HG02678 (cell line): ENCODE measurements around the gene ACOT11.
"Not testable (repeated sequence)": the region's sequence is repeated elsewhere in the genome, so short reads cannot be mapped to it uniquely, and the experiment has no call there.

Experiments
- ATAC-seq: cut with Tn5 transposase; IDR thresholded peaks from one replicate; pipeline ENCODE4 v1.9.1; 2021; ENCODE audit warnings: mild to moderate bottlenecking, moderate library complexity; ENCODE audit not compliant: unreplicated experiment

The ACOT11 gene

DNA sequence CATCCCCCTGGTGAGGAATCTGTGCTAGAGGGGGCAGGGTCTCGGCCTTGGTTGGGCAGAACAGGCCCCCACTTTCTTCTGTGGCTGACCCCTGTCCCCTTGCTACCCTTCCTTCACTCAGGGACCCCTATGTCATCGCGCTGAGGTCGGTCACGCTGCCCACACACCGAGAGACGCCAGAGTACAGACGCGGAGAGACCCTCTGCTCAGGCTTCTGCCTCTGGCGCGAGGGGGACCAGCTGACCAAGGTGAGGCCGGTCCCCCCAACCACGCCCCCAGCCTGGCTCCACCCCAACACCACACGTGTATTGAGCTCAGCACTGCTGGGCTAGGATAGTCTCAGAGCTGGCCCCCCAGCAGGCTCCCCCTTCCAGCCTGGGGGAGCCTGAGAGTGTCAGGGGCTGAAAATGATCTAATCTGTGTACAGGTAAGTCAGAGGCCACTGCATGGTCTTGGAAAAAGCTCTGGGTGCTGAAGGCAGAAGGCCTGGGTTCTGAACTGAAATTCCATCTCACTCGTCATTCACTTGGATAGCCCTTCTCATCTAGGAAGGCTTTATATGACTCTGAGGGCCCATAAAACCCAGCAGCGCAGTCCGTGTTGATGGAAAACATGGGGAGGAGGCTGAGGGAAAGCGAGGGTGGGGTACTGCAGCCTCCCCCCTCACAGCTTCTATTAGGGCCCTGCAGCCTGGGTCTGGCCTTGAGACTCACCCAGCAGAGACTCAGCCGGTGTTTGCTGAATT, 60.0 kb downstream of the ACOT11 start:
- ATAC-seq, result no peak

- no peak for ATAC-seq
Measured at GRCh38 chr1:54608566-54609230, 60.7 kb downstream of the ACOT11 start.

- ATAC-seq, result no peak
Measured at GRCh38 chr1:54609301-54609921, 61.4 kb downstream of the ACOT11 start.

DNA sequence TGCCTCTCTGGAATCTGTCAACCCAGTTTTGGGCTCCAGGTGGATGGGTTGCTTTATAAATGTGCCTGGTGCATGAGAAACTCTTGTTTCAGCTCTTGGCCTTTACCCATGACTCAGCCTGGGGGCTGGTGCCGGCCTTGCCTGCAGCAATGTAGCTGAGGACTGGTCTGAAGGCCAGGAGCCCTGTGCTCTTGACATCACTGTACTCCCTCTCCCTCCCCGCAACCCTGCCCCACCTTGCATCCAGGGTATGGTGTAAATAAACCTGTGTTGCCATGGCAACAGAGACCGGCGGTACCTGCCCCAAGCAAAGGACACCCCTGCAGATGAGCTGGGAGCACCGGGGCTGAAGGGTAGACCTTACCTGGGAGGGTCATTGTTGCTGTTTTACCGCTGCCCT, 62.0 kb downstream of the ACOT11 start:
- no peak for ATAC-seq

GRCh38 chr1:54610601-54611580, 62.9 kb downstream of the ACOT11 start:
- ATAC-seq, result no peak

DNA sequence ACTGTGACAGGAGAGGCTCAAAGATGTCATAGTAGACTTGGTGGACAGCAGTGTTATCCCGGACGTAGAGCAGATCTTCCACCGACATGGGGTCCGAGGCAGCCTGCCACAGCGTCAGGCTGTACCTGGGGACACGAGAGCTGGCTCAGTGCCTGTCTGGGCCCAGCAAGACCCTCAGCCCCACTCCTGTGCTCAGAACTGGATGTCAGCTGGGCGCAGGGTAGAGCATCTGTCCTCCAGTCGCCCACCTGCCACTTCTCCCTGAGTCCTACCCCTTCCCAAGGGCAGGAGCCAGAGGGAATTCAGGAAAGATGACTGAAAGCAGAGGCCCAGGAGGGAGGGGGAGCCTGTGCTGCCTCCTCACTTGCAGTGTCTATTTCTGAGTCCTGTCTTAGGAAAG, 63.6 kb downstream of the ACOT11 start:
- ATAC-seq, result no peak

GRCh38 chr1:54614024-54614423, 66.0 kb downstream of the ACOT11 start:
- no peak for ATAC-seq

DNA sequence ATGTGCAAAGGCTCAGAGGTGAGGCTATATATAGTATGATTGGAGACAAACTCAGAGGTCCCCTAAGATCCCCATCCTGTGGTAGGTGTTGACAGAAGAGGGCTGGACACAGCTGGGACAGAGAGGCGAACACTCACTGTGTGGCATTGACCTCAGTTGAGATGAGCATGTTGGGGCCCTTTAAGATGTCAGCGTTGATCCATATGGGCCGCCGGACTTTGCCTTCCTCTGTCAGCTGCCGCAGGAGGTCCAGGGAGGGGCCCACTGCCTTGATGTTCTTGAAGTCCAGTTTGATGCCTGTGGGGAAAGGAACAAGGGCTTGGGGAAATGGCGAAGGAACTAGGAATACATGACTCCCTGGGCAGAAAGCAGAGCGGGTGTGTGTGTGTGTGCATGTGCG, 66.5 kb downstream of the ACOT11 start:
- ATAC-seq, result no peak

DNA sequence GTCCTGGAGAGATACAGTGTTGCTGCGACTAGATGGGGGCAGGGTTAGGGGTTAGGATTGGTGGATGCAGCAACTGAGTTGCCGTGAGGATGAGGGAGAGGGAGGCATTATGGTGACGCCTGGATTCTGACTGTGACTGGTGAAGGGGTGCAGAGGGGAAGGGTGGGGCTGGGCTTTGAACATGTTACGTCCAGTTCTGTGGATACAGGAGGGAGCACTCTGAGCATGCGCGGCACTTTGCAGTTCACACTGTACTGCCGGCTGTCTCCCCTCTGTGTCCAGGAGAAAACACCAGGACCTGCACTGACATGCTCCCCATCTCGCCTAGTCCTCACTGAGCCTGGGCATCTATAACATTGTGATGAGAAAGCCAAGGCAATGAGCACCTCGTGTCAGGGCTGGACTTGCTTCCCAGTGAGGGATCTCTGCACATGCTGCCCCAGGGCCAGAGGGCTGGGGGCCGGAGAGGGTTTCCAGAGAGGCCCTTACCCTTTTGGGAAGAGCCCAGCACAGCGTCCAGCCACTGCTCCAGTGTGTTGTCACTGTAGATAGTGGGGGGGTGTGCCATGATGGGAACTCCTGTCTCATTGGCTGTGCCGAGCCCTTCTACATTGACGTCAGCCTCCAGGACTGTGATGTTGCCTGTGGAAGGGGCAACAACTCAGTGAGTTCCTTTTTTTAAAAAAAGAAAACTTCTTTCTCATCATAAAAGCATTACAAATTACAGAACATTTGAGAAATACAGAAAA, 67.7 kb downstream of the ACOT11 start:
- no peak for ATAC-seq

DNA sequence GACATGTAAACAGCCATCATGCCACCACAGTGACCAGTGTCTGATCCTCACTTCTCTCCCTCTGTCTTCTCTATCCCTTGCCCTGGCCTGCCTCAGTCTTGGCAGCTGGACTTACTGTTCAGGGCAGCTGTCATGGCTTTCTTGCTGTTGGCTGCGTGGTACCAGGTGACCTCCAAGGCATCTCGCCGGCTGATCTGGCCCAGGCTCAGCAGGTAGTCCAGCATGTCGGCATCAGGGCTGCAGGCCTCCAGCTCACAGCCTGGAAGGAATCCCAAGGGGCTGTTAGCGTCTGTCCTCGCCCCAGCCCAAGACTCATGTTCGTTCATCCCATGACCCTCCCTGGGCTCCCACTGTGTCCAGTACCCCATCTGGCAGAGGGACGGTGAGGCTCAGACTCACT, 71.7 kb downstream of the ACOT11 start:
- no peak for ATAC-seq

DNA sequence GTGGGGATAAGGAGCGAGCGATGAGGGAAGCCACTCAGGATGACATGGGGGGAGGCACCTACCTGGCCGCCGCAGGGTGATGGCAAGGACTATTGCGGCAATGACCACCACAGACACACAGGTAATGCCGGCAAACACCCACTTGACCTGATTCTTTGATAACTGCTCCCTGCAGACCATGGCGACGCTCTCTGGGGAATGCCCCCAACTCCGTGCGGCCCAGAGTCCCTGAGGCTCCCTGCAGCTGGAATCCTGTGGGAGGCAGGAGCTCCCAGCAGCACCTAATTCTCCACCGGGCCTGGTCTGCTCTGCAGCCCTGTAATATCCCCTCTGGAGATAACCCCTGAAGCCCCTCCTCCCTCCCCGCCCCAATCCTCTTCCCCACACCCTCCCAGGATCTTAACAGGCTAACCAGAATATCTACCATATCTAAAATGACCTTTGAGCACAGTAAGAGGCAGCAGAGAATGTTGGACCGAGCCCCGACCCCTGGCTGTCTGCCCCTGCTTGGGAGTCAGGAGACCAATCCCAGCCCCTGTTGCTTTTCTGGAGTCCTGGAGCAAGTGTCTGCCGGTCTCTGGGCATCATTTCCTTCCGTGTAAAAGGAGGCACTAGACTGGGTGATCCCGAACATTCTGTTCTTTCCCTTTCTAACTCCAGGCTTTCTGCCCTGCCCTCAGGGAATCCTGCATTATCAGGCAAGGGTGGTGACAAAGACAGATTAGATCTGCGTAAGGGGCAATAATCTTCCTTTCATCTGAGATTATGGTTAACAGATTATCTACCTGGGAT, 75.4 kb downstream of the ACOT11 start, which contains the start of gene FAM151A:
FAM151A (minus strand) TSS at position 310 of the 792 bp plus-strand sequence; CDS start at position 180, 130 bp downstream.
- no peak for ATAC-seq

GRCh38 chr1:54624466-54625464, 76.7 kb downstream of the ACOT11 start:
- ATAC-seq, result no peak

- no peak for ATAC-seq
Measured at GRCh38 chr1:54627196-54627595, 79.2 kb downstream of the ACOT11 start.

GRCh38 chr1:54635804-54636203, 87.8 kb downstream of the ACOT11 start:
- ATAC-seq, result not testable (repeated sequence)

GRCh38 chr1:54636461-54637446, 88.7 kb downstream of the ACOT11 start:
- not testable (repeated sequence) for ATAC-seq

DNA sequence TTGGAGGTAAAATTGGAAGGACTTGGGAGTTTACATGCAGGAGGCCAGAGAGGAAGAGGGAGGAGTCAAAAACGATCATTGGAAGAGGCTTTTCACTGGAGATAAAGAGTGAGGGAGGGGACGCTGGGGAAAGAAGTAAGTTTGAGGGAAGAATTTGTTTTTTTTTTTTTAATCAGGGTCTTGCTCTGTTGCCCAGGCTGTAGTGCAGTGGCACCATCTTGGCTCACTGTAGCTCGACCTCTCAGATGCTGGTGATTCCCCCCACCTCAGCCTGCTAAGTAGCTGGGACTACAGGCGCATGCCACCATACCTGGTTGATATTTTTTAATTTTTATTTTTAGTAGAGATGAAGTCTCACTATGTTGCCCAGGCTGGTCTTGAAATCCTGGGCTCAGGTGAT, 92.3 kb downstream of the ACOT11 start:
- ATAC-seq, result no peak
